OCI-LY7 (cell line): Measurements from ENCODE around the gene CDKAL1. TPM values are rescaled to one million over a fixed set of nuclear protein-coding genes. Genes with fewer than 3 reads are reported as not detected.

ENCODE experiments used
- BruUV-seq: library from RNA; stranded (reverse); fragments of 400-500 nt; replicated peaks from 2 replicates; lab custom pipeline; 2021; lab: Mats Ljungman, UMichigan
- CTCF ChIA-PET: fragments of 300-600 bp; sonication (Branson Sonifier 250); formaldehyde crosslinking; loops from one replicate; lab custom pipeline; 2022; ENCODE audit warnings: antibody characterized with exemption; ENCODE audit not compliant: unreplicated experiment; lab: Charles Lee
- POLR2A ChIA-PET: fragments of 300-600 bp; sonication (Branson Sonifier 250); formaldehyde crosslinking; loops from one replicate; lab custom pipeline; 2022; ENCODE audit warnings: antibody characterized with exemption; lab: Charles Lee
- DNase-seq: peaks from one replicate; pipeline ENCODE4 v3.0.0-alpha.2; 2015; ENCODE audit warnings: low spot score
- H2AFZ ChIP-seq: fragments of 200-600 bp; sonication (generic), shearing (Covaris generic); 2 replicates; pipeline ENCODE4 v1.6.1; 2014; ENCODE audit warnings: mild to moderate bottlenecking, antibody characterized with exemption, low read length, moderate library complexity
- H3K27ac ChIP-seq: fragments of 200-600 bp; sonication (generic); 2 replicates; pipeline ENCODE4 v1.5.1; 2014; ENCODE audit warnings: mixed run types, low read depth, mild to moderate bottlenecking, moderate library complexity, low read length, inconsistent platforms; ENCODE audit not compliant: poor library complexity, severe bottlenecking
- H3K36me3 ChIP-seq: fragments of 200-600 bp; sonication (generic); 2 replicates; pipeline ENCODE4 v1.6.1; 2014; ENCODE audit warnings: mild to moderate bottlenecking, antibody characterized with exemption, low read length, moderate library complexity, mixed read lengths; ENCODE audit not compliant: insufficient read depth
- H3K4me1 ChIP-seq: fragments of 200-600 bp; sonication (generic); 2 replicates; pipeline ENCODE4 v1.5.1; 2014; ENCODE audit warnings: mild to moderate bottlenecking, low read length; ENCODE audit not compliant: insufficient read depth, poor library complexity, severe bottlenecking
- H3K4me2 ChIP-seq: fragments of 200-600 bp; sonication (generic); 2 replicates; pipeline ENCODE4 v1.6.1; 2014; ENCODE audit warnings: mild to moderate bottlenecking, low read length
- H3K4me3 ChIP-seq: fragments of 200-600 bp; sonication (generic); 2 replicates; pipeline ENCODE4 v1.5.1; 2014; ENCODE audit warnings: mild to moderate bottlenecking, low read depth, low read length; ENCODE audit not compliant: poor library complexity, severe bottlenecking
- H3K79me2 ChIP-seq: fragments of 200-600 bp; sonication (generic); 2 replicates; pipeline ENCODE4 v1.6.1; 2016; ENCODE audit warnings: low read depth, mild to moderate bottlenecking, low read length, moderate library complexity, mixed read lengths; ENCODE audit not compliant: insufficient read depth
- H3K9me2 ChIP-seq: fragments of 200-600 bp; sonication (generic); 2 replicates; pipeline ENCODE4 v1.6.1; 2016; ENCODE audit warnings: mild to moderate bottlenecking, low read length, mixed read lengths; ENCODE audit not compliant: insufficient read depth
- H3K9me3 ChIP-seq: fragments of 200-600 bp; sonication (generic); 2 replicates; pipeline ENCODE4 v1.6.1; 2014; ENCODE audit warnings: mild to moderate bottlenecking, mixed run types, low read length, mixed read lengths
- H4K20me1 ChIP-seq: fragments of 200-600 bp; sonication (generic); 2 replicates; pipeline ENCODE4 v1.6.1; 2014; ENCODE audit warnings: mild to moderate bottlenecking, antibody characterized with exemption, low read length, moderate library complexity, mixed read lengths; ENCODE audit not compliant: insufficient read depth
- CTCF ChIP-seq: fragments of 200-600 bp; sonication (generic); conservative IDR thresholded peaks from 2 replicates; pipeline ENCODE4 v1.5.1; 2014; ENCODE audit warnings: mild to moderate bottlenecking, antibody characterized with exemption, low read length, moderate library complexity, mixed read lengths
- EZH2phosphoT487 ChIP-seq: fragments of 200-600 bp; sonication (generic); IDR thresholded peaks from 2 replicates; pipeline ENCODE4 v1.6.1; 2018; ENCODE audit warnings: low read depth, borderline replicate concordance, mild to moderate bottlenecking, mixed run types, antibody characterized with exemption, low read length, moderate library complexity, mixed read lengths
- intact Hi-C: fragments of 100-400 bp; cut with micrococcal nuclease; formaldehyde crosslinking; loops from one replicate; pipeline ENCODE4 v1.10.0; 2022; ENCODE audit not compliant: unreplicated experiment
- total RNA-seq, 2 experiments: library from RNA; depleted of rRNA in 1 of 2; stranded (reverse); fragments of >200 nt in 1 of 2; shearing (Covaris generic) in 1 of 2; gene quantifications; 2 replicates each; pipeline ENCODE4 v1.2.3, GENCODE V29; 2014 to 2022

CDKAL1 gene
- total RNA-seq, 2 experiments from 2014 or later, result 19.9 to 21.1 TPM

GRCh38 chr6:21256197-21256596, 721.9 kb downstream of the CDKAL1 start:
- Histone ChIP-seq H3K36me3 (no peaks in the 10 kb centered on the region), H3K4me1 (no peaks in the 10 kb centered on the region), H3K79me2 (no peaks in the 10 kb centered on the region), H3K9me3 (no peaks in the 10 kb centered on the region), H3K4me3 (no peak overlapping the region), H4K20me1 (no peaks in the 10 kb centered on the region), H3K4me2 (no peak overlapping the region), H3K9me2 (no peaks in the 10 kb centered on the region), H2AFZ (no peak overlapping the region), H3K27ac (no peak overlapping the region)
- no peak for DNase-seq
- intact Hi-C loops, result no loop called here
- TF ChIP-seq EZH2phosphoT487 (no peak), CTCF (no peak)
- ChIA-PET CTCF (no interaction called here), POLR2A (interaction anchor here (0.7 kb wide), 1 partner anchor 1036 kb away, joined by 3 read pairs; no protein-coding TSS in a partner anchor)
- BruUV-seq, result no TSS peak

GRCh38 chr6:21257125-21257524, 722.9 kb downstream of the CDKAL1 start:
- no peak for TF ChIP-seq CTCF
- TF ChIP-seq EZH2phosphoT487, result no peak
- Histone ChIP-seq H3K9me3 (no peaks in the 10 kb centered on the region), H3K4me1 (no peaks in the 10 kb centered on the region), H4K20me1 (no peaks in the 10 kb centered on the region), H2AFZ (no peak overlapping the region), H3K4me3 (no peak overlapping the region), H3K4me2 (no peak overlapping the region), H3K27ac (no peak overlapping the region), H3K9me2 (no peaks in the 10 kb centered on the region), H3K36me3 (no peaks in the 10 kb centered on the region), H3K79me2 (no peaks in the 10 kb centered on the region)
- peak; percentile 20 for DNase-seq
- CTCF ChIA-PET, result no interaction called here
- no TSS peak for BruUV-seq
- intact Hi-C loops, result no loop called here
- POLR2A ChIA-PET, result interaction anchor here (0.6 to 2.2 kb wide), 3 partner anchors 11 to 1920 kb away, joined by 3 to 7 read pairs (median 6); no protein-coding TSS in a partner anchor

GRCh38 chr6:21258665-21259064, 724.4 kb downstream of the CDKAL1 start:
- H3K27ac ChIP-seq, result no peak overlapping the region
- H3K79me2 ChIP-seq, result no peaks in the 10 kb centered on the region
- no peaks in the 10 kb centered on the region for H3K9me3 ChIP-seq
- CTCF ChIA-PET, result no interaction called here
- H3K9me2 ChIP-seq, result no peaks in the 10 kb centered on the region
- H3K4me1 ChIP-seq, result no peaks in the 10 kb centered on the region
- no peak overlapping the region for H3K4me2 ChIP-seq
- TF ChIP-seq EZH2phosphoT487 (no peak), CTCF (no peak)
- intact Hi-C loops, result no loop called here
- no peaks in the 10 kb centered on the region for H3K36me3 ChIP-seq
- no peak for DNase-seq
- no peak overlapping the region for H3K4me3 ChIP-seq
- no peaks in the 10 kb centered on the region for H4K20me1 ChIP-seq
- POLR2A ChIA-PET, result interaction anchor here (1.8 to 2.2 kb wide), 2 partner anchors 10 to 13 kb away, joined by 6 to 7 read pairs; no protein-coding TSS in a partner anchor
- no TSS peak for BruUV-seq
- H2AFZ ChIP-seq, result no peak overlapping the region
